ENCODE results near the gene GMFB. TPM values are rescaled to one million over a fixed set of nuclear protein-coding genes. Genes with fewer than 3 reads are reported as not detected.

GMFB gene
- total and polyA plus RNA-seq, 7 experiments from 2014 or later, result 10.6 to 39.9 (median 34.1) TPM

- CTCF ChIA-PET, result interaction anchor here (0.8 kb wide), 1 partner anchor 18 kb away, joined by 3 read pairs; no protein-coding TSS in a partner anchor
- H3K36me3 ChIP-seq (ENCODE audit: control insufficient read depth in 2 of 3, insufficient read depth in 3 of 3, low read length in 3 of 3), result peaks cover 4 to 44% (median 4%) of the 10 kb centered on the region in 3 experiments
Measured at GRCh38 chr14:54425537-54426274, 63.1 kb downstream of the GMFB start.

GRCh38 chr14:54425068-54425467 lies 63.7 kb downstream of the GMFB start:
- H3K27me3 Mint-ChIP-seq, result no peaks in the 10 kb centered on the region
- ChIA-PET CTCF (interaction anchor here (0.8 kb wide), 1 partner anchor 18 kb away, joined by 3 read pairs; no protein-coding TSS in a partner anchor), POLR2A (no interaction called here)

More at GRCh38 chr14:54425537-54426274, 63.1 kb downstream of the GMFB start:
- Mint-ChIP-seq H3K27me3 (no peaks in the 10 kb centered on the region), H3K36me3 (peaks cover 0 to 42% (median 11%) of the 10 kb centered on the region in 5 donors), H3K4me3 (no peak overlapping the region), H3K27ac (peak overlapping the region in 2 of 9 donors; percentile 1 to 19), H3K9me3 (no peaks in the 10 kb centered on the region), H3K4me1 (peaks cover 0 to 2% (median 0%) of the 10 kb centered on the region in 7 donors)
- no peak for DNase-seq
- Histone ChIP-seq H3K27me3 (ENCODE audit: control insufficient read depth in 2 of 2, insufficient read depth in 2 of 2, low read length in 2 of 2) (no peaks in the 10 kb centered on the region), H3K4me1 (ENCODE audit: control insufficient read depth in 2 of 2, insufficient read depth in 2 of 2, low read length in 2 of 2) (no peaks in the 10 kb centered on the region), H3K27ac (ENCODE audit: low read depth, low read length) (no peak overlapping the region), H3K9me3 (ENCODE audit: control insufficient read depth in 2 of 3, low read length in 3 of 3) (no peaks in the 10 kb centered on the region), H3K4me3 (ENCODE audit: low read length) (no peak overlapping the region)
- POLR2A ChIA-PET, result no interaction called here
- no peak for ATAC-seq
- intact Hi-C loops (cut with micrococcal nuclease), result no loop called here

More at GRCh38 chr14:54425068-54425467, 63.7 kb downstream of the GMFB start:
- Histone ChIP-seq H3K27me3 (ENCODE audit: control insufficient read depth in 2 of 2, insufficient read depth in 2 of 2, low read length in 2 of 2) (no peaks in the 10 kb centered on the region), H3K27ac (ENCODE audit: low read depth, low read length) (no peak overlapping the region), H3K4me1 (ENCODE audit: control insufficient read depth in 2 of 2, insufficient read depth in 2 of 2, low read length in 2 of 2) (no peaks in the 10 kb centered on the region), H3K4me3 (ENCODE audit: low read length) (no peak overlapping the region), H3K9me3 (ENCODE audit: control insufficient read depth in 2 of 3, low read length in 3 of 3) (no peaks in the 10 kb centered on the region), H3K36me3 (ENCODE audit: control insufficient read depth in 2 of 3, insufficient read depth in 3 of 3, low read length in 3 of 3) (peaks cover 4 to 38% (median 4%) of the 10 kb centered on the region in 3 experiments)
- H3K4me3 Mint-ChIP-seq, result no peak overlapping the region
- ATAC-seq, result no peak
- peaks cover 0 to 6% (median 2%) of the 10 kb centered on the region in 7 donors for H3K4me1 Mint-ChIP-seq
- no peak overlapping the region for H3K27ac Mint-ChIP-seq
- peaks cover 0 to 2% (median 0%) of the 10 kb centered on the region in 11 donors for H3K9me3 Mint-ChIP-seq
- no peak for DNase-seq
- intact Hi-C loops (cut with micrococcal nuclease), result no loop called here
- H3K36me3 Mint-ChIP-seq, result peaks cover 0 to 36% (median 11%) of the 10 kb centered on the region in 5 donors

Other genes starting within 250 kb of the GMFB start
- gene CDKN3, start 92.0 kb downstream of the GMFB start, total RNA-seq, result 10 to 100 TPM in 1 of 5 experiments, 1 to 10 TPM in 3, under 1 TPM in 1; 0.93 to 48.1 (median 3.0) TPM
- 1 to 10 TPM; 2.6 to 4.9 TPM for gene CDKN3, start 92.0 kb downstream of the GMFB start, polyA plus RNA-seq
- gene CNIH1, start 47.6 kb downstream of the GMFB start, total RNA-seq, result 10 to 100 TPM; 50.5 to 87.9 (median 57.8) TPM
- 10 to 100 TPM; 59.7 to 99.3 TPM for gene CNIH1, start 47.6 kb downstream of the GMFB start, polyA plus RNA-seq
- 10 to 100 TPM; 11.2 to 24.1 (median 17.3) TPM for gene CGRRF1, start 20.9 kb upstream of the GMFB start, total RNA-seq
- gene CGRRF1, start 20.9 kb upstream of the GMFB start, polyA plus RNA-seq, result 10 to 100 TPM; 17.9 to 23.4 TPM
- gene SAMD4A, start 78.1 kb upstream of the GMFB start, total RNA-seq, result 1 to 10 TPM in 3 of 5 experiments, under 1 TPM in 2; 0.73 to 5.7 (median 1.7) TPM
- gene SAMD4A, start 78.1 kb upstream of the GMFB start, polyA plus RNA-seq, result not detected

Measured in naive thymus-derived CD4-positive, alpha-beta T cell (primary cell).